HG03064 (cell line): ENCODE data around the gene CAMK2D.
"Not testable (repeated sequence)": the region's sequence is repeated elsewhere in the genome, so short reads cannot be mapped to it uniquely, and the experiment has no call there.

ENCODE experiments used
- ATAC-seq: cut with Tn5 transposase; IDR thresholded peaks from one replicate; pipeline ENCODE4 v1.9.1; 2021; ENCODE audit warnings: low read depth; ENCODE audit not compliant: unreplicated experiment

CAMK2D gene

DNA sequence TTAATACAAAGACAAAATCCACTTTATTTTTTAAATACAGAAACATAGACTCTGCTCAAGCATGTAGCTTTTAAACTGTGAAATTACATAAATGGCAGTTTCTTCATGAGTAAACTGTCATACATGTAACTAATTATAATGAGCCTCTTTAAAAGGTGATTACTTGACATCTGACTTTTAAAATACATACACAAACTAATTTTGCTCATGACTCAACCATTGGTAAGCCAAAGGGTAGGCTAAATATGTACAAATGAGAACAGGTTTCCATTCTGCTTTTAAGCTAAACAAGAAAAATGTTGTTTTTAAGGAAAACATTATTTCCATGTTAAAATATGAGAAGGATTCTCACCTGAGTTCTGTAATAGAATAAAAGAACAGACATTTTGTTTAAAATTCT is 27.9 kb downstream of the CAMK2D start:
- no peak for ATAC-seq

DNA sequence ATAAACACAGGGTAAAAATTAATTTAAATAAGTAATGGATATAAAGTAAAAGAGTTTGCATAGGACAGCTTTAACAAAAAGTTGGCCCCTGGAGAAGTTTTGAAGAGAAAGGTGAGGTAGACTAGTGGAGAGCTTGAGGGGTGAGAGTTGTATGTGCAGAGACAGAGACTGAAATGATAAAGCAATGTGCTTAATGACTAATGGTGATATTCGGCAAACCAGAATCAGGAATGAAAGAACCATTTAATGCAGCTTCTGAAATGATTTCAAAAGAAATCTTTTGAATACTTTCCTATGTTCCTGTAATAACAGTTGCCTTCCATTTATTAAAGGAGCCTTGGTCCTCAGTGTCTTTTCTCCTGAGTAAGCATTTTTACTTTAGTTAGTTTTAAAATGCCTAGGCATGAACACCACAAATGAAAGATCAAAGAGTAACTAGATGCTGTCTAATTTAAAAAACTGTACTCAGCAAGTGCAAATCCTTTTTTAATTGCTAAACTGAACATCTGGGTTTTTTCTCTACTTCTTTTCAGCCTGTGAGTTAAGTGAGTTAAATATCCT is 28.5 kb downstream of the CAMK2D start:
- ATAC-seq: no peak

DNA sequence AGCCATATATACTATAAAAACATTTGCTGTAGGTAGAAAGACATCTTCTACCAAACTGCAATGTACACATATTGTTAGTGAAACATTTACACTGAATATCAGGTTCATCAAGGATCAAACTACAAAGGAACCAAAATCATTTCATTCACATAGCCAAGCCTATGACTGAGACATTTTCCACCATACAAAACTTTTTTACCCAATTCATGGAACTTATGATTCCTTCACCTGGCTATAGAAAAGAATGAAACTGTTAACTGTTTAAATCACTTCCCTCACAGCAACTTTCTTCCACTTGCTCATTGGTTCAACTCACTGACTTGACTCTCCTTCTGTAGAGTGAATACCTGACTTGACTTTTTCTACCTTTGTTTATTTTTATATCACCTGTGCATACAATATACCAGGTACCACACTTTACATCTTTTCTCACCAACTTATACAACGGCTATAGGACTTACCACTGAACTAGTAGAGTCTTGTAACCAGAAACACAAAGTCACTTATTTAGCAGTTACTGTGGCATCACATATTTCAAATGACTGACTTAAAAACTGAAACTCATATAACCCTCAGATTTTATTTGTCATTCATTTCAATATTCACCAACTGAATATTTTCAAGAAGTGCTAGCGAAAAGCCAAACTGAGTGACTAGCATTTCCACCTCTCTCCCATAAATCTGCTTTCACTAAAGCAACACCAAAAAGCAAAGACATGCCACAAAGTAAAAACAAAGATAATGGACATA is 30.9 kb downstream of the CAMK2D start:
- no peak for ATAC-seq

DNA sequence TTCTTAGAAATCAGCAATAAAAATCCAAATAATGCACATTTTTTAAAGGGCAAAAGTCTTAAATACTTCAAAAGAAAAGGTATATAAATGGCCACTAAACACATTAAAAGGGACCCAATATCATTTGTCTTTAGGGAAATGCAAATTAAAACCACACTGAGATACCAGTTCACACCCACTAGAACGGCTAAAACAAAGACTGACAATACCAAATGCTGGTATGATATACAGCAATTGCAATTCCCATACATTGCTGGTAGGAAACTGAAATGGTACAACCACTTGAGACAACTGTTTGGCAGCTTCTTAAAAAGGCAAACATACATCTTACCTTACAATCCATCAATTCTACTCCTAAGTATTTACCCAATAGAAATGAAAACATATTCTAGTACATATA is 33.7 kb downstream of the CAMK2D start:
- no peak for ATAC-seq

DNA sequence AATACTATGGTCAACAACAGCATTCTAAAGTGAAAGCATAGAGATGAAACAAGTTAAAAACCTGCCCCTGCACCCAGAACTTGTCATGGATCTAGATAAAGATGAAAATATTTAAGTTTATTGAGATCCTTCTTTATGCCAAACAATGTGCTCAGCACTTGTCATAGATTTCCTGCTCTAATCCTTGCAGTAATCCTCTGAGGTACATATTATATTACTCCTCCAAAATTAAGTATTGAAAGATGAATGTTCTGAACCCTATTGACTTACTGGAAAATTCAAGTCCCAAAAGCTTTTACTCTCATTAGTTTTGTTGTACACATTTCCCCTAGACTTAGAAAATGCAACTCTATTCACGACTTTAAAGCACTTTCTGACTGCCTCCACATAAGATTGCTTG is 35.6 kb downstream of the CAMK2D start:
- ATAC-seq: no peak

DNA sequence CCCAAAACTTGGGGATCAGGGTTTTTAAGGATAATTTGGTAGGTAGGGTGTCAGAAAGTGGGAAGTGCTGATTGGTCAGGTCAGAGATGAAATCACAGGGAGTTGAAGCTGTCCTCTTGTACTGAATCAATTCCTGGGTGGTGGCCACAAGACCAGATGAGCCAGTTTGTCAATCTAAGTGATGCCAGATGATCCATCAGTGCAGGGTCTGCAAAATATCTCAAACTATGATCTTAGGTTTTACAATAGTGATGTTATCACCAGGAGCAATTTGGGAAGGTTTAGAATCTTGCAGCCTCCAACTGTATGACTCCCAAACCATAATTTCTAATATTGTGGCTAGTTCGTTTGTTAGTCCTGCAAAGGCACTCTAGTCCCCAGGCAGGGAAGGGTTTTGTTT is 43.3 kb downstream of the CAMK2D start:
- ATAC-seq: no peak

DNA sequence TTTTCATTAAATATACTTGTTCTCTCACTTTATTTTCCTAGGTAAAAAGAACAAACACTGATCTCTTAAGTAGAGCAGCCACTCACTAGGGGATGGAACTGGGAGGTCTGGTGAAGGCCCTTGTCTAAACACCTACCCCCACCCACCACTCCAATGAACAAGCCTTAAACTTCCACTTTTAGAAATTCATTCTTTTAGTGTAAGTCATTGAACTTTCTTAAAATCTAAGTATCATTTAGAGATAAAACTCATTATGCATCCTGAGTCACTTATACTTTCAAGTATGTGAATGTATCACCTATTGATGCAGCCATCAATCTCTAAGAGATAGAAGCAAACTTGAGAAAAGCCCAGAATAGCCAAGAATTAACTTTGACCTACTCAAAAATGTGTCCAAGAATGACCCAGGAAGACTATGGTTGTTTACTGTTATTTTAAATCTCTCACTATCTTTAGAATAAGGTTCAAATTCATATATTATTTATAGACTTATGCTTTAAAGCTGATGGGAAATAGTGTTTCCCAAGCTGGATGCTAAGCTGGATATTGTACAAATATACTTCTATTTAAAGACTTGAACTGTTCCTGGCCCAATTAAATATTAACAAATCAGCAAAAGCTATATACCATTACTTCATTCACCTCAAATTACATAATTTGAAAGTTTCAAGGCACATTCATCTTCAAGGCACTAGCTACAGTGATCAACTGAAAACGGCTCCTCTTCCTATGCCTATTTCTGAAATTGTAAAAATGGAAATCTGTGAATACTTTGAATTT is 49.5 kb downstream of the CAMK2D start:
- no peak for ATAC-seq

DNA sequence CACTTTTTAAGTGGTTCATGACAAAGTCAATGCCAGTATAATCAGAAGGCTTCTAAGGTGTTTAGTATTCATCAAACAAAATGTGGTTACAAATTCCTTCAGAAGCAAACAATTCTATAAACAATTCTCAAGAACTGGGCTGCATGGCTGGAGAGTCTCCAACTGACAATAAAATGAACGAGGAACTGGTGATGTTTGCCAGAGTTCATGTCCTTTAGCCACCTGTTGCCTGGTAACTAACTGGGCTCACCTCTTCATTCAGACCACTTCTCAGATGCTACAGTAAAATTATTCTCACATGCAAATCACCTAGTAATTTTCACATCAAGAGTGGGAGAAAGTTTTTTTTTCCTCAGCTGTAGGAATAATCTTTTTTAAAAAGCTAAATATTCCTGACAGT is 53.3 kb downstream of the CAMK2D start:
- peak; percentile 60 for ATAC-seq

DNA sequence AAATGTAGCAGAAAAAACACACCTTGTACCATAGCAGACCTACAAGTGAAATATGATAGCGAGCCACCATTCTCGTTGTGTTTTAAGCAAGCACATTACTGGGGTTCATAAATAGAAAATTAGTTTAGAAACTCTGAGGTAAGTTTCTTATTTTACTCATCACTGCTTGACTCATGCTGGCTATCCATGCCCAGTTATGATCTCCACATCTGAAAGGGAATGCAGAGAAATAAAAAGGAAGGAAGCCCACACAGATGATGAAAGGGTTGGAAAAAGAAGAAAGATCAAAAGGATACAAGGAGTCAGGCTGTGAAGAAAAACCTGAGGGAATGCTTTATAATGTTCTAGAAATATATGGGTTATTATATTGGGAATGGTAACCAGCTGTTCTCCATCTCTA is 54.5 kb downstream of the CAMK2D start:
- no peak for ATAC-seq

DNA sequence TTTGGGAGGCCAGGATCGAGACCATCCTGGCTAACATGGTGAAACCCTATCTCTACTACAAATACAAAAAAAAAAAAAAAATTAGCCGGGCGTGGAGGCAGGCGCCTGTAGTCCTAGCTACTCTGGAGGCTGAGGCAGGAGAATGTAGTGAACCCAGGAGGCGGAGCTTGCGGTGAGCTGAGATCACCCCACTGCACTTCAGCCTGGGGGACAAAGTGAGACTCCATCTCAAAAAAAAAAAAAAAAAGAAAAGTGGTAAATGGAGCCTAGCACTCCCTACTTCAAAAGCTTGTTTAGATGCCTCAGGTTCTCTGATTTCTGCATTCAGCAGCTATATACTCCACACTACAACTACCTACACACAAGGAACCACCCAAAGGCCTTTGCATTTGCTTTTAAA is 56.4 kb downstream of the CAMK2D start:
- ATAC-seq: not testable (repeated sequence)

DNA sequence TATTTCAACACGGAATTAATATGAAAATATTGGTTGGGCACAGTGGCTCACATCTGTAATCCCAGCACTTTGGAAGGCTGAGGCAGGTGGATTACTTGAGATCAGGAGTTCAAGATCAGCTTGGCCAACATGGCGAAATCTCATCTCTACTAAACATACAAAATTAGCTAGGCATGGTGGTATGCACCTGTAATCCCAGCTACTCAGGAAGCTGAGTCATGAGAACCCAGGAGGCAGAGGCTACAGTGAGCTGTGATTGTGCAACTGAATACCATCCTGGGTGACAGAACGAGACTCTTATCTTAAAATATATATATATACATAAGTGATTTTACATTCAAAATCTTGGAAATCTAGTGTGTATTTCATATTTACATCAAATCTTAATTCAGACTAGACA is 58.9 kb downstream of the CAMK2D start:
- ATAC-seq: not testable (repeated sequence)

DNA sequence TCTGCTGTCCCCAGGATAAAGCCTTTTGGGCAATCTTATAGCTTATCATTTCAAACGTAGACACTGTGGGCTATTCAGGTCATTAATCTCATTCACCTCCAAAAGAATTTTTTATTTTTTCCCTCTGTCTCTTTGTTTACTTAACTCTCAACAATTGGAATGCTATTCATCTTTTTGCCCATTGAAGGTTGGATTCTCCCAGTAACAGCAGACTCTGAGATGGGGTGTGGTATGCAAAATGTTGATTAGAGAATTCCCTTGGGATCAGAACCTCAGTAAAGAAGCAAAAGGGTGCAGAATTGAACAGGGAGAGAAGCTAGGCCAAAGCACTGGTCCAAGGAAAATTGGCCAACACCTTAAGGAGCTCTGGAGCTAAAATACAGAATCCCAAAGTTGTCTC is 60.4 kb downstream of the CAMK2D start:
- no peak for ATAC-seq

DNA sequence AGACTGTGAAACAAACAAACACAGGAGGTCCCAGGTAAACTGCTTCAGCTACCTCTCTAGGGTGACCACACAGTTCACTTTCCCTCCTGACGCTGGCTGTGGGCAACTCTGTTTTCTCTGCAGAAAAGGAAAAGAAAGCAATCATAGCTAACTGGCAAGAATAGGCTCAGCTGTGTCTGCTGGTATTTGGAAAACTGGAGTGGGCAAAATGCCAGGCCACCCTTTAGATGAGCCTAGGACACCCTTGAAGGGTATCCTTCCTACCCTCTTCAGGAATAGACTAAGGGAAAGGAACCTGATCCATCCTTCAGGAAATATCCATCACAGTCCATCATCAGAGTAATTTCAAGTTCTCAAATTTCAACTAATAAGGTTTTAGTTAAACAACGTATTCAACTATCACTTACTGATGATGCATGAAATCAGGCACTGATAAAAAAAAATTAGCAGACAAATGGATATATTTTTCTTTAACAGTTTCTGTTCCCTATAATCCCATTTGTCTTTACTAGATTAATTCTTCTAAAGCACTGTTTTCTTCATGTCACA is 60.9 kb downstream of the CAMK2D start:
- ATAC-seq: no peak

DNA sequence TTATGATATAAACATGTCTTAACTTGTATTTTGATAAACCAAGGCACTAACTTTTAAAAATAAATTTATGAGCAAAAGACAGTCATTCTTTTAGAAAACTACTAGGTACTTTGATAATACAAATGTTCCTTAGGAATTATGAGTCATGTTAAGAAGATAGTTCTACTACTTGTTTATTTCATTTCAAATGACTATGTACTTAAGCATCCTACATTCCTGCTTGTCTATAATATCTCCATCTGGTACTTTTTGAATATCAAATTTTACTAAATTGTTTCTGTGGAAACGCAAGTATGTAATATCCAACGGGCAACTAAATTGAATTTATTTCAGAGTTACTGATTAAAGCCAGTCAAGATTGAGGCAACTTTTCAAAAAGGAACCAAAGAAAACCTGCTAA is 61.8 kb downstream of the CAMK2D start:
- ATAC-seq: no peak

DNA sequence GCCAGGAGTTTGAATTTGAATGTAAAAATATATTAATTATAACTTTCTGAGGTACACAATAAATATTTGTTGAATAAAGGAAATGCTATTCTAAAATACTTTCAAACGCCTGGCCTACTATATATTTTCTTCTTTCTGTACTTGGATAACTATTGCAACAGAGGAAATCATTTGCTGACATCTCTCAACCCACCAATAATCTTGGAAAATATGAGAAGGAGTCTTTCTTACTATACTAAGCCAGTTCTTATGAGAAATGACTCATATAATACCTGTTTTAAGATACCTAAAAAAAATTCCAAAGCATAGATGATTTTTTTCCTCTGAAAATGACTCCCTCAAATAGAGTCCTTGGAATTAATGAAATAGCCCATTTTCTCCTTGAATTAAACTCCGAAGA is 64.1 kb downstream of the CAMK2D start:
- ATAC-seq: no peak

DNA sequence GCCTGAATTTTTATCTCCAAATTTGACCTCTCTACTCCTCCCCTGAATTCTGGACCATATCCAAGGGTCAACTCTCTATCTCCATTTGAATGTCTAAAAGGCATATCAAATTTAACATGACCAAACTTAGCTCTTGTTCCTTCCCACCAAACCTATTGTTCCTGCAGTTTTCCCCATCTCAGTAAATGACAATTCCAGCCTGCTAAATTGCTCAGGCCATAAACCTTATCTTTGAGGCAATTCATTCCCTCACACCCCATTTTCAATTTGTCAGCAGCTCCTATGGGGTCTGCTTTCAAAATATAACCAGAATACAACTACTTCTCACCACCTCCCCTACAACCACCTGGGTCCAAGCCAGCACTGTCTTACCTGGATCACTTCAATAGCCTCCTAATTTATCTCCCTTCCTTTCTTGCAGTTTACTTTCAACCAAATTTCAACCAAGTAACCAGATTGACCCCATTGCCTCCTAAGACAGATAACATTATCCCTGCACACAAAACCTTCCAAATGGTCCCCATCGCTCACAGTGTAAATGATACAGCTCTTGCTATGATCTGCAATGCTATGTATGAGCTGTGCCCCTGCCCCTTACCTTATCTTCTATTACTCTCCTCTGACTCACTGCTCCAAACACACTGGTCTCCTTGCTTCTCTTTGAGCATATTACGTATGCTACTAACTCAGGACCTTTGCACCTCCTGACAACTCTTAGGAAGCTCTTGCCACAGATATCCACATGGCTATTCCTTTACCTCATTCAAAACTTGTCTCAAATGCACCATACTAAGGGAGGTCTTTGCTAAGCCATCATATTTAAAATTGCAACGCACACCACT is 66.0 kb downstream of the CAMK2D start:
- ATAC-seq: no peak

DNA sequence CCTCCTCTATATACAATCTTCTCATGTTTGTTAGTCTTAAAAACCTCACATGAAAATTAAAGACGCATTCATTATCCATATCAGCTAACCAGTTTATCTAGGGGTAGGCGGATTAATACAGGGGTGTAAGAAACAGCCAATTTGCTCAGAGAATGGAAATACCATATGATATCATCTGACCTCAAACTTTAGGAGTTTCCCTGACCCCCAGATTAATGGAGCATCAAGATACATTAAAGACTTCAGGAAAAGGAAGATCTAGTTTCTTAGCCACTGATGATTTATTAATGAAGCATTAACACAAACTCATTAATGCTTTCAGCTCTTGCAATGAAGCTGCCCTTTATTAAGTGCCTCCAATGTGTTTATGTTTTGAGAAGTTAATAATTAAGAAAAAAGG is 67.5 kb downstream of the CAMK2D start:
- no peak for ATAC-seq

DNA sequence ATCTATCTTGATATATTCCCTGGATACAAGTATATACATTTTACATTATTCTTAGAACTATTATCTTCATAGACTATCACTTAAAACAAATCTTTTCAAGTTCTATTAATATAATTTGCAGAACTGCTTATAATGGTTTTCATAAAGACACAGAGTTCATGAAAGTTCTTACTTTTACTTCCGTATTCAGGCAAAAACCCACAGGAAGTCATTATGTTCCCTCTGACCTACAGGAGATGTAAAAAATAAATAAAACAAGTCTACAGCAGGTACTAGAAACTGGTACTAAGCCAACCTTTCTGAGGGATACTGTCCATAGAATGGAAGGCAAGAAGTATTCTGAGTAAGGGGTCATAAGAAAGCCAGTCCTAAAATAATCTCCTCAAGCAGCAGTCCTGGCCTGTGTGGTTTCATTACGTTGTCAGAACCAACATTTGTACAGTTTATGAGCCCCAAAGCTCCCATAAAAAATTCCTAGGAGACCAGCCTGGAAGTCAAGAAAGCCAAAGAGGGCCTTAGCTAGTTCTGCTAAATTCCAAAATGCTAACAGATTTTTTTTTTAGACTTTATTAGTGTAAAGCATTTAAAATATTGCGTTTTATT is 68.6 kb downstream of the CAMK2D start:
- peak; percentile 70 for ATAC-seq

DNA sequence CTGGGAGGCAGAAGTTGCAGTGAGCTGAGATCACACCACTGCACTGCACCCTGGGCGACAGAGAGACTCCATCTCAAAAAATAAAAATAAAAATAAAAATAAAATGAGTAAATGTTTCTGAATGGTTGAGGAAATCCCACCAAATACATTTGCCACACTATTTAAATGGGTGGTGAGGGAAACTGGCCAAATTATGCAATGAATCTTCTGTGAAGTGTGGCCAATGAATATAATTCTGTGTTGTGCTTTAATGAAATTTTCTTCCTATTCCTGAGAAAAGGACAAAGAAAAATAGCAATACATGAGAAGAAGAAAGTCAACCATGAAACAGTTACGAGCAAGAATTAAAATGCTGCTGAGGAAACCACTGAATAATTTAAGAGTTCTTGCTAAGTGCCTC is 69.9 kb downstream of the CAMK2D start:
- ATAC-seq: no peak

DNA sequence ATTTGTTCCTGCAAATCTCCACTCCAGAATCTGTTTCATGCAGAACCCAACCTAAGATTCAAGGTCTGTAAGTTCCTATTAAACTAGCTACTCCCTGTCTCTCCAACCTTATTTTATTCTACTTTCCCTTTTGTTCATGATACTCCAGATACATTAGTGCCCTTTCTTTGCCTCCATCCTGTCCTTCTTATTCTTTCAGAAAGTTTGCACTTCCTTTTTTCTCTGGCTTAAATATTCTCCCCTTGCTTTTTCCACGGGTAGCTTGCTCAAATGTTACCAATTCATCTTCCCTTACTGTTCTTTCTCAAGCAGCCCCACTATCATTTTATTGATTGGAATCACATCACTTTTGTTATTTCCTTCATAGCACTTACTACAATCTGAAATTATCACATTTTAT is 72.1 kb downstream of the CAMK2D start:
- no peak for ATAC-seq
